Lower leg skin (tissue), 4 donors: ENCODE results near the gene SLC36A1. TPM values are rescaled to one million over a fixed set of nuclear protein-coding genes. Genes with fewer than 3 reads are reported as not detected.
A peak's percentile ranks its signal among the peaks of the same experiment; 100 is the strongest.

Source experiments
- DNase-seq, 2 donors: peaks; one replicate each; pipeline ENCODE4 v3.0.0-alpha.2; 2019; ENCODE audit warnings: low spot score in 2 of 2
- H3K4me3 ChIP-seq: fragments of 200-600 bp; sonication (generic); 2 replicates; pipeline ENCODE4 v1.5.1; 2017; ENCODE audit warnings: mild to moderate bottlenecking, low read depth; ENCODE audit not compliant: poor library complexity, severe bottlenecking
- CTCF ChIP-seq, 3 donors: fragments of 450-650 bp; IDR thresholded peaks; one replicate each; pipeline ENCODE4 v1.5.1; 2016; ENCODE audit warnings: antibody characterized with exemption in 3 of 3, mild to moderate bottlenecking in 3 of 3, moderate library complexity in 2 of 3
- POLR2A ChIP-seq, 2 donors: fragments of 450-650 bp; IDR thresholded peaks; one replicate each; pipeline ENCODE4 v1.6.1; 2016 to 2017; ENCODE audit warnings: antibody characterized with exemption in 2 of 2, mild to moderate bottlenecking in 1 of 2, moderate library complexity in 1 of 2
- WGBS, 2 donors: methylation state at CpG; one replicate each; pipeline ENCODE4 v1.1.5; 2018; 5-methylcytosine and 5-hydroxymethylcytosine counted together
- intact Hi-C: fragments of 100-400 bp; cut with DNase I; formaldehyde crosslinking; loops from one replicate; pipeline ENCODE4 v1.15.0; 2023; ENCODE audit warnings: low total_unique reads
- total RNA-seq, 4 donors: library from RNA; depleted of rRNA; stranded (reverse); fragments of >200 nt; gene quantifications; one replicate each; pipeline ENCODE4 v1.1.0, GENCODE V29; 2016

Gene SLC36A1
- total RNA-seq, 4 donors from 2014 or later: 4.8 to 7.0 (median 6.5) TPM

- no peak overlapping the region for H3K4me3 ChIP-seq
- WGBS, 2 donors: 84 to 91% methylated on average over 1 of the region's 1 CpG
- intact Hi-C loops: no loop called here
- DNase-seq: no peak
- no peak for TF ChIP-seq CTCF (IDR thresholded peaks at IDR 0.05)
Observed at GRCh38 chr5:151471276-151471675, 23.9 kb downstream of the SLC36A1 start.

GRCh38 chr5:151474799-151475198 lies 27.4 kb downstream of the SLC36A1 start:
- no peak overlapping the region for H3K4me3 ChIP-seq
- TF ChIP-seq CTCF (IDR thresholded peaks at IDR 0.05): no peak
- TF ChIP-seq POLR2A (IDR thresholded peaks at IDR 0.05): no peak
- intact Hi-C loops: no loop called here
- WGBS, 2 donors: 86 to 88% methylated on average over 6 of the region's 6 CpGs
- no peak for DNase-seq

- WGBS, 2 donors: 70 to 88% methylated on average over 2 of the region's 2 CpGs
- H3K4me3 ChIP-seq: no peak overlapping the region
- intact Hi-C loops: no loop called here
- no peak for TF ChIP-seq CTCF (IDR thresholded peaks at IDR 0.05)
- no peak for TF ChIP-seq POLR2A (IDR thresholded peaks at IDR 0.05)
- no peak for DNase-seq
Observed at GRCh38 chr5:151475388-151475787, 28.0 kb downstream of the SLC36A1 start.

- no peak overlapping the region for H3K4me3 ChIP-seq
- intact Hi-C loops: no loop called here
- 90 to 93% methylated on average over 3 of the region's 3 CpGs for WGBS, 2 donors
- no peak for TF ChIP-seq POLR2A (IDR thresholded peaks at IDR 0.05)
- no peak for TF ChIP-seq CTCF (IDR thresholded peaks at IDR 0.05)
- DNase-seq: no peak
Observed at GRCh38 chr5:151476016-151476415, 28.6 kb downstream of the SLC36A1 start.

GRCh38 chr5:151477101-151477500 lies 29.7 kb downstream of the SLC36A1 start:
- 86 to 91% methylated on average over 4 of the region's 4 CpGs for WGBS, 2 donors
- TF ChIP-seq POLR2A (IDR thresholded peaks at IDR 0.05) (no peak), CTCF (IDR thresholded peaks at IDR 0.05) (no peak)
- intact Hi-C loops: no loop called here

More at GRCh38 chr5:151477101-151477500, 29.7 kb downstream of the SLC36A1 start:
- peak in 1 of 2 donors; percentile 39 for DNase-seq
- no peak overlapping the region for H3K4me3 ChIP-seq
